GM18526 (cell line): Measurements from ENCODE around the gene LIMK2.

ENCODE experiments used
- POLR2A ChIP-seq: IDR thresholded peaks from 3 replicates; pipeline ENCODE4 v1.6.1; 2011; ENCODE audit not compliant: insufficient read length; ENCODE audit errors: extremely low read depth

The LIMK2 gene

GRCh38 chr22:31210556-31211421, 1.3 kb upstream of the LIMK2 start:
- TF ChIP-seq POLR2A = no peak

GRCh38 chr22:31211482-31211861, 626 bp upstream of the LIMK2 start:
- TF ChIP-seq POLR2A = no peak

DNA sequence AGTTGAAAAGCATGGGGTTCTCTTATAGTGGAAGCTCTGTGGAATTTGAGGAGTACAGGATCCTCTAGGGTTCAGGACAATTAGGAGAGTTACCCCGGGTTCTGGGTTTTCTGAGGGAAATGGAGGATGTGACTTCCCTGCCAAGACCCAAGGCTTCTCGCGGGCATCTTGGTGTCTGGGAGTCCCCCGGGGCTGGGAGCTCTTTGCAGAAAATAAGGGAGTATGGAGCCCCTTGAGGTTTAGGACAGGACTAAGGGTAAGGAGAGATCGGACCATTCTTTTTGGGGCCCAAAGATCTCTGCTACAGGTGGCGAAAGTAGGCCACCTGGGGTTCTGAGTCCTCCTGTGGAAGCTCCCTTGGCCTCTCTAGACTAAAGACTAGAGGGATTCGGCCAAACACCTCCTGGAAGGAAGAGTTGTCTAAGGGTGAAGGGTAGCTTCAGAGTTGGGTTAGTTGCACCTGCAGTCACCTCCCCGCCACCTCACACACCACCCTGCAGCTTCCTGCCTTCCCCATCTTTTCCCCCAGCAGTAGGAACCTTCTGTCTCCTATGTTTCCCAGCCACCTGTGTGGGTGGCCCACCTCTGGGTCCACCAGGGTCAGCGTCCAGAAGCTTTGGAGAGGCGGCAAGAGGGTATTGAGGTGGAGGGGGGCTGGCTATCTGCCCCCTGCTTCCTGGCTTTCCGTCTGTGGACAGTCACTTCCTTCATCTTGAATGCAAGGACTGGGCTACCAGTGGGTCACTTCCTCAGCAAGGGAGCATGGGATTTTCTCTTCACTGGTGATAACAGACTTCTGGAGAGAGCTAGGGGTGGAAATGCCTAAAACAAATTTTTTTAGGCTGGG, 908 bp downstream of the LIMK2 start:
- TF ChIP-seq POLR2A = no peak

GRCh38 chr22:31215018-31215535, 3.0 kb downstream of the LIMK2 start:
- TF ChIP-seq POLR2A = no peak

- no peak for TF ChIP-seq POLR2A
Observed at GRCh38 chr22:31218565-31219262, 6.6 kb downstream of the LIMK2 start.

- TF ChIP-seq POLR2A = no peak
Observed at GRCh38 chr22:31221084-31221483, 9.0 kb downstream of the LIMK2 start.

DNA sequence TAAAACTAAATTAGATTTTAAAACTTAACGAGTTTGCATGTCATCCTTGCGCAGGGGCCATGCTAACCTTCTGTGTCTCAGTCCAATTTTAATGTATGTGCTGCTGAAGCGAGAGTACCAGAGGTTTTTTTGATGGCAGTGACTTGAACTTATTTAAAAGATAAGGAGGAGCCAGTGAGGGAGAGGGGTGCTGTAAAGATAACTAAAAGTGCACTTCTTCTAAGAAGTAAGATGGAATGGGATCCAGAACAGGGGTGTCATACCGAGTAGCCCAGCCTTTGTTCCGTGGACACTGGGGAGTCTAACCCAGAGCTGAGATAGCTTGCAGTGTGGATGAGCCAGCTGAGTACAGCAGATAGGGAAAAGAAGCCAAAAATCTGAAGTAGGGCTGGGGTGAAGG, 10.6 kb downstream of the LIMK2 start:
- no peak for TF ChIP-seq POLR2A

DNA sequence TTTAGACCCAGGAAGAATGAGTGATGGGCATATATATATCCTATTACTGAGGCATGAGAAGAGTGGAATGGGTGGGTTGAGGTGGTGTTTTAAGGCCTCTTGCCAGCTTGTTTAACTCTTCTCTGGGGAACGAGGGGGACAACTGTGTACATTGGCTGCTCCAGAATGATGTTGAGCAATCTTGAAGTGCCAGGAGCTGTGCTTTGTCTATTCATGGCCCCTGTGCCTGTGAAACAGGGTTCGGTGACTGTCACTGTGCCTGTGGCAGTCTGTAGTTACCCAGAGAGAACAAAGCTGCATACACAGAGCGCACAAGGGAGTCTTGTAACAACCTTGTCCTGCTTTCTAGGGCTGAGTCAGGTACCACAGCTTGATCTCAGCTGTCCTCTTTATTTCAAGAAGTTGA, 11.7 kb downstream of the LIMK2 start:
- no peak for TF ChIP-seq POLR2A

DNA sequence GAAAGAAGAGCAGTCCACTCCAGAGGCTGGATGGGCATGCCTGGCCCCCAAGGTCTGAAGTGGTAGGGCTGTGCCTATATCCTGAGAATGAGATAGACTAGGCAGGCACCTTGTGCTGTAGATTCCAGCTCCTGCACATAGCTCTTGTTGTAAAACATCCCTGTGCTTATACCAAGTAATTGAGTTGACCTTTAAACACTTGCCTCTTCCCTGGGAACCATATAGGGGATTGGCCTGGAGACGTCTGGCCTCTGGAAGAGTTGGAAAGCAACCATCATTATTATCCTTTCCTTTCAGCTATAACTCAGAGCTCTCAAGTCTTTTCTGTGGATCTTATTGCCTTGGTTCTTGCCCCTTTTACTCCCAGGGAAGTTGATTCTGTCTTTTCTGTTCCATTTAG, 15.1 kb downstream of the LIMK2 start:
- no peak for TF ChIP-seq POLR2A

- TF ChIP-seq POLR2A = no peak
Observed at GRCh38 chr22:31229402-31230079, 17.4 kb downstream of the LIMK2 start.

GRCh38 chr22:31230155-31230870, 18.2 kb downstream of the LIMK2 start:
- no peak for TF ChIP-seq POLR2A

GRCh38 chr22:31230871-31231621, 18.9 kb downstream of the LIMK2 start:
- TF ChIP-seq POLR2A = no peak

DNA sequence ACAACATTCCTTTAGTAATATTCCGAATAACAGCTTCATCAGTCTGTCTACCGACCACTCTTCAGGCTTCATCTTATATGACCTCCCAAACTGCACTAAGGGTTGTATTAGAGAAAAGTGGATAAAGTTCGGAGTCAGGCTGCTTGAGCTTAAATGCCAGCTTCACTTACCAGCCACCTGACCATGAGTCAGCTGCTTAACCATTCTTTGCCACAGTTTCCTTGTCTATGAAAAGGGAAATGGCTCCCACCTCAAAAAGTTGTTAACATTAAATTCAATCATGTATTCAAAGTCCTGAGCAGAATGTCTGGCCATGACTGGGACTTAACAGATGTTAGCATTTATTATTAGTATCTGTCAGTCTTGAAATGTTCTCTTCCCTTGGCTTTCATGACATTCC, 20.9 kb downstream of the LIMK2 start:
- TF ChIP-seq POLR2A = no peak
